ENCODE data around the gene GRID1.

GRID1 gene

GRCh38 chr10:85609509-85609908 lies 757.1 kb downstream of the GRID1 start:
- intact Hi-C loops (cut with DNase I; ENCODE audit: low total_unique reads), result no loop called here
- TF ChIP-seq, protein P1, sequence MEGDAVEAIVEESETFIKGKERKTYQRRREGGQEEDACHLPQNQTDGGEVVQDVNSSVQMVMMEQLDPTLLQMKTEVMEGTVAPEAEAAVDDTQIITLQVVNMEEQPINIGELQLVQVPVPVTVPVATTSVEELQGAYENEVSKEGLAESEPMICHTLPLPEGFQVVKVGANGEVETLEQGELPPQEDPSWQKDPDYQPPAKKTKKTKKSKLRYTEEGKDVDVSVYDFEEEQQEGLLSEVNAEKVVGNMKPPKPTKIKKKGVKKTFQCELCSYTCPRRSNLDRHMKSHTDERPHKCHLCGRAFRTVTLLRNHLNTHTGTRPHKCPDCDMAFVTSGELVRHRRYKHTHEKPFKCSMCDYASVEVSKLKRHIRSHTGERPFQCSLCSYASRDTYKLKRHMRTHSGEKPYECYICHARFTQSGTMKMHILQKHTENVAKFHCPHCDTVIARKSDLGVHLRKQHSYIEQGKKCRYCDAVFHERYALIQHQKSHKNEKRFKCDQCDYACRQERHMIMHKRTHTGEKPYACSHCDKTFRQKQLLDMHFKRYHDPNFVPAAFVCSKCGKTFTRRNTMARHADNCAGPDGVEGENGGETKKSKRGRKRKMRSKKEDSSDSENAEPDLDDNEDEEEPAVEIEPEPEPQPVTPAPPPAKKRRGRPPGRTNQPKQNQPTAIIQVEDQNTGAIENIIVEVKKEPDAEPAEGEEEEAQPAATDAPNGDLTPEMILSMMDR (IDR thresholded peaks at IDR 0.05), result no peak
- Histone ChIP-seq H3K4me3 (no peak overlapping the region), H3K36me3 (no peaks in the 10 kb centered on the region), H3K9me3 (no peaks in the 10 kb centered on the region), H3K27ac (no peak overlapping the region), H3K27me3 (no peaks in the 10 kb centered on the region), H3K4me1 (no peaks in the 10 kb centered on the region)
- DNase-seq, result peak in 1 of 2 donors; percentile 43

- H3K4me1 ChIP-seq, result no peaks in the 10 kb centered on the region
- no peak overlapping the region for H3K4me3 ChIP-seq
- no peak for DNase-seq
- no peak overlapping the region for H3K27ac ChIP-seq
- no peaks in the 10 kb centered on the region for H3K27me3 ChIP-seq
- H3K36me3 ChIP-seq, result no peaks in the 10 kb centered on the region
- H3K9me3 ChIP-seq, result no peaks in the 10 kb centered on the region
- intact Hi-C loops (cut with DNase I; ENCODE audit: low total_unique reads), result no loop called here
- TF ChIP-seq, protein P1 (IDR thresholded peaks at IDR 0.05), result no peak
These were observed 757.9 kb downstream of the GRID1 start for GRCh38 chr10:85608706-85609105.

DNA sequence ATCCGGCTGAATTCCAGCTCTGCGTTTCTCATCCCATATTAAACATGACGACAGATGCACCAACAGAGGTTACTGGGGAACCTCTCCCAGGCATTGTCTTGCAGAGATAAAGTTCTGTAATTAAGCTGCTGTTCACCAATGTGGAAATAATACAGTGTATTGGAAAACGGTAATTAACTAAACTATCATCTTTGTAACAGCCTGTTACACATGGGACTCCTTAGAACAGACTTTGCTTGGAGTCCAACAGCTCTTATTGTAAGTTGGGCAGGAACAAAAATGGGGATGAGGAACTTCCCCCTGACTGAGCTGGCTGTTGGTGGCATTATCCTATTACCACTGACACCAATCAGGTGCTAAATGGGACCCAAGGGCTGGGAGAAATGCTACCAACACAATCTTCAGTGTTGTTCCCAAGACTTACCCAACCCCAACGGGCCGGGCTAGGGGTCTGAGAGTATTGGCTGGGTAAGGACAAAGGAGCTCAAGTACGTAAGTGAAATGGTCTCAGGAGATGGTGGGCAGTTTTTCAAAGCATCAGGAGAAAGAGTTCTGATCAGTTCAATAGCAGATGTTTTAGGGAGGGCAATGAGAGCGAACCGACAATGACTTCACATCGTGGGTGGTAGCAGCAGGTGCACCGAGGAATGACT lies 759.4 kb downstream of the GRID1 start:
- Histone ChIP-seq H3K4me1 (no peaks in the 10 kb centered on the region), H3K4me3 (no peak overlapping the region), H3K27me3 (no peaks in the 10 kb centered on the region), H3K27ac (no peak overlapping the region), H3K36me3 (peaks cover 0 to 4% (median 0%) of the 10 kb centered on the region in 3 donors), H3K9me3 (no peaks in the 10 kb centered on the region)
- no peak for DNase-seq
- TF ChIP-seq, protein P1 (IDR thresholded peaks at IDR 0.05), result no peak
- intact Hi-C loops (cut with DNase I; ENCODE audit: low total_unique reads), result no loop called here

DNA sequence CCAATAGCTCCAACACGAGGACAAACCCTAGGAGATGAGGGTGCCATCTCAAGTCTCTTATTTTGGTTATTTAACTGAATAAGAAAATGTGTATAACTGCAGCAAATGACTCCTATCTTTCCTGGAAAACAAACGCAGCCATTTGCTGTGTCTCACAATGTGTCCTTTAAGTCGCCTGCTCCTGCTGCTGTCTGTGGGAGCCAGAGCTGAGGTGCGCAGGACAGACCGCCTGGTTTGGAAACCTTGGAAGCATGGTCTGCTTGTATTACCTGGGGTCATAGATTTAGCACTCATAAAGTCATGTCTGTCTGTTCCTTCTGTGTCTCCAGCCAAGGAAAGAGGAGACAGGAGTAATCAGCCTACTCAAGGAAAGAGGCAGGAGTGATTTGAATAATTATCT lies 760.2 kb downstream of the GRID1 start:
- Histone ChIP-seq H3K9me3 (no peaks in the 10 kb centered on the region), H3K36me3 (peaks cover 0 to 4% (median 0%) of the 10 kb centered on the region in 3 donors), H3K4me1 (no peaks in the 10 kb centered on the region), H3K4me3 (no peak overlapping the region), H3K27ac (no peak overlapping the region), H3K27me3 (no peaks in the 10 kb centered on the region)
- TF ChIP-seq, protein P1 (IDR thresholded peaks at IDR 0.05), result no peak
- no peak for DNase-seq
- intact Hi-C loops (cut with DNase I; ENCODE audit: low total_unique reads), result no loop called here

DNA sequence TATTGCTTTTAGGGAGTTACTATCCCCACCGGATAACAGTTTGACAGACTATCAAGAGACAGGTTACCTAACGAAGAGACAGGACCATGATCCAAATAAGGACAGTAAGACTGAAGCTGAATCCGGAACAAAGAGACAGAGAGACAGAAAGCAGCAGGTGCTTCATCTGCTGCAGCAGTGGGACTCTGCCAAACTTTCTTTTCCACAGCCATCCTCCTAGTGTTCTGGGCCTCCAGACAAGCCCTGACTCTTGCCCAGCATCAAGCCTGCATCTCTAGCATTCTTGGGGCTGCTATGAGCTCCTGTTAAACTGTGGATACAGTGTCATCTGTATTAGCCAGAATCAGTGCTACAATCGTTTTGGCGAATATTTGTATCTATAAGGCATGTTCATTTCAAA lies 761.7 kb downstream of the GRID1 start:
- Histone ChIP-seq H3K27me3 (no peaks in the 10 kb centered on the region), H3K27ac (no peak overlapping the region), H3K4me3 (no peak overlapping the region), H3K9me3 (no peaks in the 10 kb centered on the region), H3K4me1 (no peaks in the 10 kb centered on the region), H3K36me3 (peaks cover 0 to 4% (median 0%) of the 10 kb centered on the region in 3 donors)
- TF ChIP-seq, protein P1 (IDR thresholded peaks at IDR 0.05), result no peak
- no peak for DNase-seq
- intact Hi-C loops (cut with DNase I; ENCODE audit: low total_unique reads), result no loop called here
